A549 treated with Mapracorat at 1 μM for 4 hours (cell line): ENCODE results near the gene ARHGDIA. TPM values are rescaled to one million over a fixed set of nuclear protein-coding genes. Genes with fewer than 3 reads are reported as not detected.

Experiments used
- total RNA-seq: library from RNA; stranded (reverse); fragments of 200-300 nt; extraction: Qiagen RNA extraction; gene quantifications from 5 replicates; pipeline ENCODE4 v1.2.3, GENCODE V29; 2022

ARHGDIA gene
- 597 to 713 TPM (median 619 TPM) in 5 replicates for total RNA-seq

GRCh38 chr17:81870981-81871386 lies at the start of gene ARHGDIA:
TSS of gene ARHGDIA (minus strand) at chr17:81871337. CDS start at chr17:81869930, 1,407 bp downstream.

DNA sequence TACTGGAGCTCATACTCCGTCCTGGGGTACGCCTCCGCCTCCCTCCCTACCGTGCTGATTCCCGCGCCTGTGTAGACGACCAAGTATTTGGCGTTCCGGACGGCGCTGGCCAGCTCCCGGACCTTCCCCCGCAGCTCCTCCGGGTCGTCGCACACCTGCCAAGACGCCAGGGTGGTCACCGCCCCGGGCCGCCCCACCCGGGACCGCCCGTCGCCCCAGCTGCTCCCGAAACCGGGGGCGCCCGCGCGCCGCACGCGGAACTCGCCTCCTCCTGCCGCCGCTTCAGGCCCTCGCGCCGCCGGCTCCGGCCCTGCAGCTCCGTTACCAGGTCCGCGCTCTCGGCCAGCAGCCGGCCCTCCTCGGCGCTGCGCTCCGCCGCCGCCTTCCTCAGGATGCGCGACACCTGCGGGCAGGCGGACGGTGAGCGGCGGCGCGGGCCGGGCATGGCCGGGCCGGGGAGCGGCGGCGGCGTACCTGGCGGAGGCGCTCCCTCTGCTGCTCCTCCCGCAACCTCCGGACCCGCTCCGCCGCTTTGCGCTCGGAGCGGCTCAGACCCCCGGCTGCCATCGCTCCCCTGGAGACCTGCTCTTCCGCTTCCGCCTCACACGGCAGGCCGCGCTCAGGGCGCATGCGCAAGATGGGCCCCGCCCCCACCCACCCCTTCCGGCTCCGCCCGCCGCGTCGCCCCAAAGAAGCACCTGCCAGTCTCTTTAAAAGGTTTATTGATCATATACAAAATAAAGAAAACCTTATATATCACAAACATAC lies 46.6 kb upstream of the ARHGDIA start, which contains the start of gene SIRT7:
TSS of gene SIRT7 (minus strand) at position 612 of the 768 bp plus-strand sequence. CDS start at position 567, 45 bp downstream.

GRCh38 chr17:81911277-81911961 lies 40.3 kb upstream of the ARHGDIA start, which contains the start of gene PCYT2:
TSS of gene PCYT2 (minus strand) at chr17:81911399. CDS start at chr17:81911355, 44 bp downstream.

GRCh38 chr17:81902023-81902652 lies 31.0 kb upstream of the ARHGDIA start, which contains the start of gene NPB:
TSS of gene NPB (plus strand) at chr17:81902238. CDS start at chr17:81902278, 40 bp downstream.

GRCh38 chr17:81859906-81860755 lies 11.0 kb downstream of the ARHGDIA start, which contains the start of gene P4HB:
TSS of gene P4HB (minus strand) at chr17:81860535. CDS start at chr17:81860471, 64 bp downstream.

GRCh38 chr17:81834831-81835267 lies 36.3 kb downstream of the ARHGDIA start, which contains the start of gene PPP1R27:
TSS of gene PPP1R27 (minus strand) at chr17:81835050. CDS start at chr17:81834953, 97 bp downstream.

GRCh38 chr17:81833160-81833920 lies 37.8 kb downstream of the ARHGDIA start, which contains the start of gene MCRIP1:
TSS of gene MCRIP1 (minus strand) at chr17:81833291. CDS start at chr17:81824506, 8,785 bp downstream.

Other genes with a start within 250 kb of the ARHGDIA start
- 85.8 to 102 TPM (median 100 TPM) in 5 replicates for gene NPLOC4, start 234.2 kb downstream of the ARHGDIA start, total RNA-seq
- 3.8 to 6.7 TPM (median 4.9 TPM) in 5 replicates for gene TSPAN10, start 234.1 kb downstream of the ARHGDIA start, total RNA-seq
- gene PDE6G, start 214.8 kb downstream of the ARHGDIA start, total RNA-seq, result 1.4 to 3.3 TPM (median 2.0 TPM) in 5 replicates
- gene OXLD1, start 204.7 kb downstream of the ARHGDIA start, total RNA-seq, result 33.6 to 64.7 TPM (median 63.2 TPM) in 5 replicates
- 54.3 to 69.6 TPM (median 62.0 TPM) in 5 replicates for gene CCDC137, start 204.6 kb downstream of the ARHGDIA start, total RNA-seq
- gene ARL16, start 187.5 kb downstream of the ARHGDIA start, total RNA-seq, result 49.4 to 53.7 TPM (median 50.5 TPM) in 5 replicates
- gene HGS, start 187.3 kb downstream of the ARHGDIA start, total RNA-seq, result 137 to 220 TPM (median 209 TPM) in 5 replicates
- 216 to 326 TPM (median 303 TPM) in 5 replicates for gene MRPL12, start 168.0 kb downstream of the ARHGDIA start, total RNA-seq
- gene SLC25A10, start 159.1 kb downstream of the ARHGDIA start, total RNA-seq, result 28.7 to 46.5 TPM (median 44.6 TPM) in 5 replicates
- gene GCGR, start 67.2 kb downstream of the ARHGDIA start, total RNA-seq, result 0.08 to 0.64 TPM (median 0.35 TPM) in 4 of 5 replicates, not detected in the other
- gene MCRIP1, start 38.0 kb downstream of the ARHGDIA start, total RNA-seq, result 74.7 to 106 TPM (median 98.6 TPM) in 5 replicates
- 0.09 to 0.39 TPM (median 0.19 TPM) in 3 of 5 replicates, not detected in the others for gene PPP1R27, start 36.3 kb downstream of the ARHGDIA start, total RNA-seq
- 677 to 794 TPM (median 701 TPM) in 5 replicates for gene P4HB, start 10.8 kb downstream of the ARHGDIA start, total RNA-seq
- gene ALYREF, start 20.2 kb upstream of the ARHGDIA start, total RNA-seq, result 183 to 253 TPM (median 234 TPM) in 5 replicates
- 185 to 289 TPM (median 284 TPM) in 5 replicates for gene ANAPC11, start 20.4 kb upstream of the ARHGDIA start, total RNA-seq
- gene NPB, start 30.9 kb upstream of the ARHGDIA start, total RNA-seq, result 0.39 to 0.65 TPM (median 0.55 TPM) in 5 replicates
- 13.8 to 19.1 TPM (median 17.3 TPM) in 5 replicates for gene PCYT2, start 40.1 kb upstream of the ARHGDIA start, total RNA-seq
- gene SIRT7, start 46.8 kb upstream of the ARHGDIA start, total RNA-seq, result 33.0 to 54.0 TPM (median 44.8 TPM) in 5 replicates
- gene MAFG, start 56.4 kb upstream of the ARHGDIA start, total RNA-seq, result 22.3 to 38.0 TPM (median 34.7 TPM) in 5 replicates
- gene PYCR1, start 66.0 kb upstream of the ARHGDIA start, total RNA-seq, result 60.5 to 89.4 TPM (median 84.7 TPM) in 5 replicates
- gene MYADML2, start 75.9 kb upstream of the ARHGDIA start, total RNA-seq, result not detected in 5 replicates
- gene NOTUM, start 89.8 kb upstream of the ARHGDIA start, total RNA-seq, result 0.31 to 0.53 TPM (median 0.39 TPM) in 5 replicates
- gene ASPSCR1, start 106.3 kb upstream of the ARHGDIA start, total RNA-seq, result 20.1 to 31.0 TPM (median 25.7 TPM) in 5 replicates
- 143 to 203 TPM (median 188 TPM) in 5 replicates for gene CENPX, start 151.5 kb upstream of the ARHGDIA start, total RNA-seq
- gene LRRC45, start 152.0 kb upstream of the ARHGDIA start, total RNA-seq, result 8.3 to 17.5 TPM (median 13.6 TPM) in 5 replicates
- 27.4 to 40.9 TPM (median 39.9 TPM) in 5 replicates for gene RAC3, start 160.3 kb upstream of the ARHGDIA start, total RNA-seq
- 69.5 to 106 TPM (median 103 TPM) in 5 replicates for gene DCXR, start 166.4 kb upstream of the ARHGDIA start, total RNA-seq
- 16.0 to 26.0 TPM (median 24.2 TPM) in 5 replicates for gene RFNG, start 180.5 kb upstream of the ARHGDIA start, total RNA-seq
- gene GPS1, start 180.6 kb upstream of the ARHGDIA start, total RNA-seq, result 108 to 149 TPM (median 136 TPM) in 5 replicates
- 84.5 to 154 TPM (median 134 TPM) in 5 replicates for gene DUS1L, start 194.5 kb upstream of the ARHGDIA start, total RNA-seq
- gene FASN, start 226.9 kb upstream of the ARHGDIA start, total RNA-seq, result 106 to 149 TPM (median 139 TPM) in 5 replicates